GM12878 (cell line): ENCODE measurements around the gene OR2B2.

Experiments used
- EGR1 ChIP-seq, 2 experiments: IDR thresholded peaks; 1 replicate in 1 of 2; 2 replicates in 1 of 2; pipeline ENCODE4 v1.6.1; 2011 to 2012; ENCODE audit warnings: low read depth in 2 of 2, low read length in 2 of 2, borderline replicate concordance in 1 of 2, mild to moderate bottlenecking in 1 of 2, moderate library complexity in 1 of 2
- EP300 ChIP-seq, 2 experiments: fragments of 150-350 bp in 1 of 2; IDR thresholded peaks; 2 replicates each; pipeline ENCODE4 v1.6.1; 2011 to 2012; ENCODE audit warnings: low read depth in 2 of 2, low read length in 2 of 2, borderline replicate concordance in 1 of 2, improper control_type of control experiment in 1 of 2, inconsistent platforms in 1 of 2; ENCODE audit not compliant: control insufficient read depth in 1 of 2
- EZH2 ChIP-seq: IDR thresholded peaks from 2 replicates; pipeline ENCODE4 v1.6.1; 2012; ENCODE audit warnings: low read depth, mild to moderate bottlenecking, control low read depth, inconsistent platforms, low read length, borderline replicate concordance; ENCODE audit not compliant: control insufficient read depth
- POLR2A ChIP-seq: IDR thresholded peaks from 2 replicates; pipeline ENCODE4 v1.6.1; 2011; ENCODE audit warnings: low read depth, mild to moderate bottlenecking, low read length
- SIN3A ChIP-seq: IDR thresholded peaks from 2 replicates; pipeline ENCODE4 v1.6.1; 2012; ENCODE audit warnings: low read depth, low read length, improper control_type of control experiment
- ZZZ3 ChIP-seq: IDR thresholded peaks from 2 replicates; pipeline ENCODE4 v1.6.1; 2011; ENCODE audit warnings: low read depth; ENCODE audit not compliant: control insufficient read depth, insufficient read length
- TF ChIP-seq, protein P1 (sequence below): fragments of 450-650 bp; IDR thresholded peaks from 2 replicates; pipeline ENCODE4 v1.6.1; 2017; ENCODE audit warnings: mild to moderate bottlenecking
- TF ChIP-seq, protein P2 (sequence below), 3 experiments: IDR thresholded peaks in 2 of 3; conservative IDR thresholded peaks in 1 of 3; 2 replicates each; pipeline ENCODE4 v1.5.1; 2011; ENCODE audit warnings: low read depth in 3 of 3, low read length in 3 of 3, mild to moderate bottlenecking in 3 of 3, control low read depth in 2 of 3, moderate library complexity in 2 of 3, inconsistent platforms in 1 of 3, mixed read lengths in 1 of 3; ENCODE audit not compliant: control insufficient read depth in 2 of 3, insufficient read depth in 1 of 3; ENCODE audit errors: extremely low read depth in 1 of 3
- TF ChIP-seq, protein P3 (sequence below): IDR thresholded peaks from 2 replicates; pipeline ENCODE4 v1.6.1; 2011; ENCODE audit warnings: low read depth, low read length, improper control_type of control experiment, borderline replicate concordance
- TF ChIP-seq, protein P4 (sequence below): fragments of 450-650 bp; IDR thresholded peaks from 2 replicates; pipeline ENCODE4 v1.6.1; 2017; ENCODE audit warnings: mild to moderate bottlenecking, moderate library complexity

DNA sequence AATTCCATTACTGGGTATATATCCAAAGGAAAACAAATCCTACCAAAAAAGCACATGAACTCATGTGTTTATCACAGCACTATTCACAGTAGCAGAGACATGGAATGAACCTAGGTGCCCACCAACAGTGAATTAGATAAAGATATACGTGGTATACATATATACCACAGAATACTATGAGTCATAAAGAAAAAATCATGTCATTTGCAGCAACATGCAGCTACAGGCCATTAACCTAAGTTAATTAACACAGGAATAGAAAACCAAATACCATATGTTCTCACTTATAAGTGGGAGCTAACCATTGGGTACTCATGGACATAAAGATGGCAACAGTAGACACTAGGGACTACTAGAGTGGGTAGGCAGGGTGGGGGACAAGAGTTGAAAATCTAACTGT, 4.2 kb downstream of the OR2B2 start:
- TF ChIP-seq, protein P1, sequence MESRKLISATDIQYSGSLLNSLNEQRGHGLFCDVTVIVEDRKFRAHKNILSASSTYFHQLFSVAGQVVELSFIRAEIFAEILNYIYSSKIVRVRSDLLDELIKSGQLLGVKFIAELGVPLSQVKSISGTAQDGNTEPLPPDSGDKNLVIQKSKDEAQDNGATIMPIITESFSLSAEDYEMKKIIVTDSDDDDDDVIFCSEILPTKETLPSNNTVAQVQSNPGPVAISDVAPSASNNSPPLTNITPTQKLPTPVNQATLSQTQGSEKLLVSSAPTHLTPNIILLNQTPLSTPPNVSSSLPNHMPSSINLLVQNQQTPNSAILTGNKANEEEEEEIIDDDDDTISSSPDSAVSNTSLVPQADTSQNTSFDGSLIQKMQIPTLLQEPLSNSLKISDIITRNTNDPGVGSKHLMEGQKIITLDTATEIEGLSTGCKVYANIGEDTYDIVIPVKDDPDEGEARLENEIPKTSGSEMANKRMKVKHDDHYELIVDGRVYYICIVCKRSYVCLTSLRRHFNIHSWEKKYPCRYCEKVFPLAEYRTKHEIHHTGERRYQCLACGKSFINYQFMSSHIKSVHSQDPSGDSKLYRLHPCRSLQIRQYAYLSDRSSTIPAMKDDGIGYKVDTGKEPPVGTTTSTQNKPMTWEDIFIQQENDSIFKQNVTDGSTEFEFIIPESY, result no peak
- TF ChIP-seq EZH2 (no peak), POLR2A (no peak), SIN3A (no peak), ZZZ3 (no peak), EGR1 (IDR thresholded peaks at IDR 0.05; ENCODE audit: borderline replicate concordance in 1 of 2, low read depth in 2 of 2, low read length in 2 of 2) (no peak), EP300 (IDR thresholded peaks at IDR 0.05; ENCODE audit: borderline replicate concordance in 1 of 2, control insufficient read depth in 1 of 2, low read depth in 2 of 2, low read length in 2 of 2) (no peak)
- TF ChIP-seq, protein P2, sequence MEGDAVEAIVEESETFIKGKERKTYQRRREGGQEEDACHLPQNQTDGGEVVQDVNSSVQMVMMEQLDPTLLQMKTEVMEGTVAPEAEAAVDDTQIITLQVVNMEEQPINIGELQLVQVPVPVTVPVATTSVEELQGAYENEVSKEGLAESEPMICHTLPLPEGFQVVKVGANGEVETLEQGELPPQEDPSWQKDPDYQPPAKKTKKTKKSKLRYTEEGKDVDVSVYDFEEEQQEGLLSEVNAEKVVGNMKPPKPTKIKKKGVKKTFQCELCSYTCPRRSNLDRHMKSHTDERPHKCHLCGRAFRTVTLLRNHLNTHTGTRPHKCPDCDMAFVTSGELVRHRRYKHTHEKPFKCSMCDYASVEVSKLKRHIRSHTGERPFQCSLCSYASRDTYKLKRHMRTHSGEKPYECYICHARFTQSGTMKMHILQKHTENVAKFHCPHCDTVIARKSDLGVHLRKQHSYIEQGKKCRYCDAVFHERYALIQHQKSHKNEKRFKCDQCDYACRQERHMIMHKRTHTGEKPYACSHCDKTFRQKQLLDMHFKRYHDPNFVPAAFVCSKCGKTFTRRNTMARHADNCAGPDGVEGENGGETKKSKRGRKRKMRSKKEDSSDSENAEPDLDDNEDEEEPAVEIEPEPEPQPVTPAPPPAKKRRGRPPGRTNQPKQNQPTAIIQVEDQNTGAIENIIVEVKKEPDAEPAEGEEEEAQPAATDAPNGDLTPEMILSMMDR (IDR thresholded peaks at IDR 0.05 in 2 of 3, conservative IDR thresholded peaks at IDR 0.05 in 1 of 3; ENCODE audit: control insufficient read depth in 2 of 3, extremely low read depth in 1 of 3, insufficient read depth in 1 of 3, low read depth in 3 of 3, low read length in 3 of 3), result no peak
- TF ChIP-seq, protein P3, sequence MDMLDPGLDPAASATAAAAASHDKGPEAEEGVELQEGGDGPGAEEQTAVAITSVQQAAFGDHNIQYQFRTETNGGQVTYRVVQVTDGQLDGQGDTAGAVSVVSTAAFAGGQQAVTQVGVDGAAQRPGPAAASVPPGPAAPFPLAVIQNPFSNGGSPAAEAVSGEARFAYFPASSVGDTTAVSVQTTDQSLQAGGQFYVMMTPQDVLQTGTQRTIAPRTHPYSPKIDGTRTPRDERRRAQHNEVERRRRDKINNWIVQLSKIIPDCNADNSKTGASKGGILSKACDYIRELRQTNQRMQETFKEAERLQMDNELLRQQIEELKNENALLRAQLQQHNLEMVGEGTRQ, result no peak
- TF ChIP-seq, protein P4, sequence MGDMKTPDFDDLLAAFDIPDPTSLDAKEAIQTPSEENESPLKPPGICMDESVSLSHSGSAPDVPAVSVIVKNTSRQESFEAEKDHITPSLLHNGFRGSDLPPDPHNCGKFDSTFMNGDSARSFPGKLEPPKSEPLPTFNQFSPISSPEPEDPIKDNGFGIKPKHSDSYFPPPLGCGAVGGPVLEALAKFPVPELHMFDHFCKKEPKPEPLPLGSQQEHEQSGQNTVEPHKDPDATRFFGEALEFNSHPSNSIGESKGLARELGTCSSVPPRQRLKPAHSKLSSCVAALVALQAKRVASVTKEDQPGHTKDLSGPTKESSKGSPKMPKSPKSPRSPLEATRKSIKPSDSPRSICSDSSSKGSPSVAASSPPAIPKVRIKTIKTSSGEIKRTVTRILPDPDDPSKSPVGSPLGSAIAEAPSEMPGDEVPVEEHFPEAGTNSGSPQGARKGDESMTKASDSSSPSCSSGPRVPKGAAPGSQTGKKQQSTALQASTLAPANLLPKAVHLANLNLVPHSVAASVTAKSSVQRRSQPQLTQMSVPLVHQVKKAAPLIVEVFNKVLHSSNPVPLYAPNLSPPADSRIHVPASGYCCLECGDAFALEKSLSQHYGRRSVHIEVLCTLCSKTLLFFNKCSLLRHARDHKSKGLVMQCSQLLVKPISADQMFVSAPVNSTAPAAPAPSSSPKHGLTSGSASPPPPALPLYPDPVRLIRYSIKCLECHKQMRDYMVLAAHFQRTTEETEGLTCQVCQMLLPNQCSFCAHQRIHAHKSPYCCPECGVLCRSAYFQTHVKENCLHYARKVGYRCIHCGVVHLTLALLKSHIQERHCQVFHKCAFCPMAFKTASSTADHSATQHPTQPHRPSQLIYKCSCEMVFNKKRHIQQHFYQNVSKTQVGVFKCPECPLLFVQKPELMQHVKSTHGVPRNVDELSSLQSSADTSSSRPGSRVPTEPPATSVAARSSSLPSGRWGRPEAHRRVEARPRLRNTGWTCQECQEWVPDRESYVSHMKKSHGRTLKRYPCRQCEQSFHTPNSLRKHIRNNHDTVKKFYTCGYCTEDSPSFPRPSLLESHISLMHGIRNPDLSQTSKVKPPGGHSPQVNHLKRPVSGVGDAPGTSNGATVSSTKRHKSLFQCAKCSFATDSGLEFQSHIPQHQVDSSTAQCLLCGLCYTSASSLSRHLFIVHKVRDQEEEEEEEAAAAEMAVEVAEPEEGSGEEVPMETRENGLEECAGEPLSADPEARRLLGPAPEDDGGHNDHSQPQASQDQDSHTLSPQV, result no peak
